Measurements from ENCODE around the gene RGMA.
"Not testable (repeated sequence)": the region's sequence is repeated elsewhere in the genome, so short reads cannot be mapped to it uniquely, and the experiment has no call there.

RGMA gene

GRCh38 chr15:93047621-93048425, 41.2 kb downstream of the RGMA start:
- no peak for DNase-seq

- DNase-seq = no peak
Measured at GRCh38 chr15:93046721-93047120, 42.3 kb downstream of the RGMA start.

GRCh38 chr15:93046120-93046519, 42.9 kb downstream of the RGMA start:
- no peak for DNase-seq

DNA sequence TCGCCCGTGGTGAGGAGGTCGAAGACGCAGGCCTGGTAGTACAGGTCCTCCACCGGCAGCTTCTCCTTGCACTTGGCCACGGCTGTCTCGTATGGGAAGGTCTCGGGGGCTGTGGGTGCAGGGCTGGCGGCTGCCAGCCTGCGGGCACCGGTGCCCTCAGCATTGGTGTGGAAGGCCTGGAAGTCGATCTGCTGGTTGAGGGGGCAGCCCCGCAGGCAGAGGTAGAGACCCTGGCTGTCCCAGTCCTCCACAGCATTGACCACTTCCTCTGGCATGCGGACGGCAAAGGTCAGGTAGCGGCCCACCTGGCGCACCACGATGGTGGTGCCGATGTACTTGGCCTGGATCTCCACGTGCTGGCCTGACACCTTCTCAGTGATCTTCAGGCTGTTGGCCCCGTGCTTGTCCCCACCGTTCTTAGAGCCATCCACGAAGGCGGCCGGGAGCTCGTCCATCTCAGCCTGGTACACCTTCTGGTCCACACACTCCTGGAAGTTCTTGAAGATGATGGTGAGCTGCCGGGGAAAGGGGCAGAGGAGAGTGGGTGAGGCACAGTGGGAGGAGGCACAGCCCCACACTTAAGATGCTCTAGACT, 43.7 kb downstream of the RGMA start:
- DNase-seq = no peak

- DNase-seq = no peak
Measured at GRCh38 chr15:93044301-93045190, 44.5 kb downstream of the RGMA start.

DNA sequence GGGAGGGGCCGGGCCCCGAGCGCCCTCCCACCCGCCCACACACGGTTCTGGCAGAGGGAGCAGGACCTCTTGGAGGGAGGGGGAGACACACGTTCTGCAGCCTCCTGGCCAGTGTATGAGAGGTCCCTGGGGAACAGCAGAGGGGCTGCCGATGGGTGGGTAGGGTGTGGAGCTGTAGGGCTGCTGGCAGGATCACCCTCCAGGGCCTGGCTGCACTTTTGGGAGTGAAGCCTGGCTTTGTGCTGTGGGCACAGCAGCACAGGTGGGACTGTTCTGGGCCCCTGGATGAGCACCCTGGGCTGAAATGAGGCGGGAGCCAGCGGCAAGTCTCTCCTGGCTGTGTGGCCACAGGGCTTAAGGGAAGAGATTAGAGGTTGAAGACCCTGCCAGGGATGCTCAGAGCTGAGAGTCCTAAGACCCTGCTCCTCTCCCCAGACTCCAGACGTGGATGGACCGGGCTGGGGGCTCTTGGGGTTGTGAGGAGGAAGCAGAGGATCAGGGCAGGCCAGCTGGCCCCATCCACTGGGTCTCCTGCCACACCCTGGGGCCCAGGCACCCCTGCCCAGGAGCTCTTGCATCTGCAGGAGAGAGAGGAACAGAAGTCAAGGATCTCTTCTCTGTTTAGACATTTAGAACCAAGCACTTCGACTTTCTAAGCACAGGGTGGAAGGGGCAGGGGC, 45.2 kb downstream of the RGMA start:
- no peak for DNase-seq

- no peak for DNase-seq
Measured at GRCh38 chr15:93042691-93043378, 46.2 kb downstream of the RGMA start.

DNA sequence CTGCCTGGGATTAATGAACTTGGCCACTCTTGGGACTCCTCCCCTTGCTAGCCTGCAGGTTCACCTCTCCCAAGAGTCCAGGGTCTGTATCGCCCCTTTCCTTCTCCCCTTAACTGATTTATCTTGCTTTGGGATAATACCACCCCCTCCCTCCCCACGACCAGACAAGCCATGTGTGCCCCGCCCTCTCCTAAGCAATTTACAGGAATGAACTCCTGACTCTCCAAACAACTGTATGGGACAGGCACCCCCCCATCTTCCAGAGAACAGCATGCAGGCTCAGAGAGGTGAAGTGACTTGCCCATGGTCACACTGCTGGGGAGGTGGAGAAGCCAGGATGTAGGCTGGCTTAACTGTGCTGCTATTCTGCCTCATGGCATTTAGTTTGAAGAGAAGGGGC, 46.8 kb downstream of the RGMA start:
- DNase-seq = no peak

GRCh38 chr15:93041159-93041547, 47.9 kb downstream of the RGMA start:
- DNase-seq = no peak

GRCh38 chr15:93040288-93041158, 48.5 kb downstream of the RGMA start:
- DNase-seq = no peak

DNA sequence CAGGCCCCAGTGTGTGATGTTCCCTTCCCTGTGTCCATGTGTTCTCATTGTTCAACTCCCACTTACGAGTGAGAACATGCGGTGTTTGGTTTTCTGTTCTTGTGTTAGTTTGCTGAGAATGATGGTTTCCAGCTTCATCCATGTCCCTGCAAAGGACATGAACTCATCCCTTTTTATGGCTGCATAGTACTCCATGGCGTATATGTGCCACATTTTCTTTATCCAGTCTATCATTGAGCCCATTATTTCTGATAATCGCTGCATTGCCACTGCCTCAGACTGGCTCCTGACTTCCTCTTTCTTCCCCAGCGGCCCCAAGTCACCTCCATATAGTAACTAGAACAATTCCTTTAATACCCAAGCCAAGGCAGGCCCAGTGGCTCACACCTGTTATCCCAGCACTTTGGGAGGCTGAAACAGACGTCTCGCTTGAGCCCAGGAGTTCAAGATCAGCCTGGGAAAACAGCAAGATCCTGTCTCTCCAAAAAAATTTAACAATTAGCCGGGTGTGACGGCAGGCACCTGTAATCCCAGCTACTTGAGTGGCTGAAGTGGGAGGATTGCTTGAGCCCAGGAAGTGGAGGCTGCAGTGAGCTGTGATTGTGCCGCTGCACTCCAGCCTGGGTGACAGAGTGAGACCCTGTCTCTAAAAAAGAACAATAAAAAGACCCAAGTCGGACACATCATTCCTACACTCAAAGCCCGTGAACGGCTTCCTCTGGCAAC, 49.3 kb downstream of the RGMA start:
- DNase-seq = not testable (repeated sequence)

GRCh38 chr15:93037820-93038705, 50.9 kb downstream of the RGMA start:
- no peak for DNase-seq

GRCh38 chr15:93036951-93037819, 51.8 kb downstream of the RGMA start:
- peak; percentile 58 for DNase-seq

- DNase-seq = peak; percentile 53
Measured at GRCh38 chr15:93035953-93036810, 52.8 kb downstream of the RGMA start.

GRCh38 chr15:93035092-93035915, 53.7 kb downstream of the RGMA start:
- no peak for DNase-seq

DNA sequence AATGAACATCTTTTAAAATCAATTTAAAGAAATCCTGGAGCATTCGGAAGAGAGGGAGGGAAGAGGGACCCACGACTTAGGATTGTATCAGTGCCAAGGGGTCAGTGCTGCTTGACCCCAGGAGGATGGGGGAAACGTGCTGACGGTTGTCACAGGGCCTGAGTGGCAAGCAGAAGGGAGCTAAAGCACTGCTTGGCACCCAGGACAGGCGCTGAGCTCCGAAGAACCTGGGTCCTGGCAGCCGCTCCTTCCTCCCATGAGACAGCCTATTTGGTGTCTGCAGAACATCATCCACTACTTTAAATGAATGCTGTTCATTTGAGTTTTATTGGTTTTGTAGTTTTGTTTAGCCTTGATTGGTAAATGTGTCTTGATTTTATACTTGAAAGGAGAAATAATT, 54.5 kb downstream of the RGMA start:
- no peak for DNase-seq

All from fibroblast of skin of scalp (primary cell).